Epithelial cell of esophagus (primary cell): ENCODE measurements around the gene ZEB2.

Experiments used
- DNase-seq: peaks from one replicate; pipeline ENCODE4 v3.0.0; 2010; ENCODE audit warnings: low read depth
- H3K4me3 ChIP-seq: 2 replicates; pipeline ENCODE4 v1.5.1; 2011; ENCODE audit warnings: mild to moderate bottlenecking, low read length, control low read depth
- TF ChIP-seq, protein P1 (sequence below): IDR thresholded peaks from 2 replicates; pipeline ENCODE4 v1.5.1; 2011; ENCODE audit warnings: low read depth, mild to moderate bottlenecking, low read length, control low read depth, inconsistent platforms; ENCODE audit not compliant: insufficient read depth; ENCODE audit errors: missing control alignments

The ZEB2 gene

GRCh38 chr2:144533221-144533620, 13.3 kb upstream of the ZEB2 start:
- TF ChIP-seq, protein P1, sequence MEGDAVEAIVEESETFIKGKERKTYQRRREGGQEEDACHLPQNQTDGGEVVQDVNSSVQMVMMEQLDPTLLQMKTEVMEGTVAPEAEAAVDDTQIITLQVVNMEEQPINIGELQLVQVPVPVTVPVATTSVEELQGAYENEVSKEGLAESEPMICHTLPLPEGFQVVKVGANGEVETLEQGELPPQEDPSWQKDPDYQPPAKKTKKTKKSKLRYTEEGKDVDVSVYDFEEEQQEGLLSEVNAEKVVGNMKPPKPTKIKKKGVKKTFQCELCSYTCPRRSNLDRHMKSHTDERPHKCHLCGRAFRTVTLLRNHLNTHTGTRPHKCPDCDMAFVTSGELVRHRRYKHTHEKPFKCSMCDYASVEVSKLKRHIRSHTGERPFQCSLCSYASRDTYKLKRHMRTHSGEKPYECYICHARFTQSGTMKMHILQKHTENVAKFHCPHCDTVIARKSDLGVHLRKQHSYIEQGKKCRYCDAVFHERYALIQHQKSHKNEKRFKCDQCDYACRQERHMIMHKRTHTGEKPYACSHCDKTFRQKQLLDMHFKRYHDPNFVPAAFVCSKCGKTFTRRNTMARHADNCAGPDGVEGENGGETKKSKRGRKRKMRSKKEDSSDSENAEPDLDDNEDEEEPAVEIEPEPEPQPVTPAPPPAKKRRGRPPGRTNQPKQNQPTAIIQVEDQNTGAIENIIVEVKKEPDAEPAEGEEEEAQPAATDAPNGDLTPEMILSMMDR = no peak
- DNase-seq = no peak
- no peak overlapping the region for H3K4me3 ChIP-seq

- TF ChIP-seq, protein P1 = no peak
- no peak overlapping the region for H3K4me3 ChIP-seq
- DNase-seq = no peak
Observed at GRCh38 chr2:144530596-144530995, 10.7 kb upstream of the ZEB2 start.

DNA sequence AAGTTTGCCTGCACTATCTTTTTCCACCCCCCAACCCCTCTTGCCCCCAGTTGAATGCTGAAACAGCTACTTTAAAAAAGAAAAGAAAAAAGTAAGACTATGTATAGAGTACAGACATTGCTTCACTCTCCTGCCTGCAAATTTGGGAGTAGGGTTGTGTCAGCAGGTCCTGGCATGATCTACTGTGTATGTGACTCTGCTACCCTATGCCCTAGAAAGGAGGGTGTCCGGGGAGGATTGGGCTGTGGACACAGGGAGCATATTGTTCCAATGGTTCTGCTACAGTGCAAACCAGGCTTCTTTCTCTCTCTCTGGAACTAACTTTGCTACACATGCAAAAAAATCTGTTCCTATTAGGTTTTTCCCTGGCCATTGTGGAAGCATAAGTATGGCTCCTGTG, 9.9 kb upstream of the ZEB2 start:
- DNase-seq = peak; percentile 8
- TF ChIP-seq, protein P1 = no peak
- no peak overlapping the region for H3K4me3 ChIP-seq

DNA sequence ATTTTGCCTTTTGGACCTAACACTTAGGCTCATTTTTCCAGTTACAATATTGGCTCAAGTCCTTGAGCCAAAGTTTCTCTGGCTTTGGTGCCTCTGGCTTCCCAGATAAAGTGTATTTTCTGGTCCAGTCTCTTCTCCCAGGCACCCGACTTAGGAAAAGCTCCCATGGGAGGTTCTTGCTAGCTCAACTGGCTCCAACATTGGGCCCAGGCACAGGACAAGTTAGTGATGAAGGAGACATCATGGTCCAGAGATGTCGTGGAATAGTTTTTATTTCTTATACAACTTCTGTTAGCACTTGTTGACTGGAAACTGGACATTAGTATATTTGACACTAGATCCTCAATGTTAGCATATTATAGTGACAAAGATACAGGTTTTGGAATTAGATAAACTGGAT, 8.2 kb upstream of the ZEB2 start:
- no peak overlapping the region for H3K4me3 ChIP-seq
- TF ChIP-seq, protein P1 = no peak
- DNase-seq = no peak

GRCh38 chr2:144526831-144527230, 6.9 kb upstream of the ZEB2 start:
- H3K4me3 ChIP-seq = no peak overlapping the region
- TF ChIP-seq, protein P1 = no peak
- DNase-seq = no peak

DNA sequence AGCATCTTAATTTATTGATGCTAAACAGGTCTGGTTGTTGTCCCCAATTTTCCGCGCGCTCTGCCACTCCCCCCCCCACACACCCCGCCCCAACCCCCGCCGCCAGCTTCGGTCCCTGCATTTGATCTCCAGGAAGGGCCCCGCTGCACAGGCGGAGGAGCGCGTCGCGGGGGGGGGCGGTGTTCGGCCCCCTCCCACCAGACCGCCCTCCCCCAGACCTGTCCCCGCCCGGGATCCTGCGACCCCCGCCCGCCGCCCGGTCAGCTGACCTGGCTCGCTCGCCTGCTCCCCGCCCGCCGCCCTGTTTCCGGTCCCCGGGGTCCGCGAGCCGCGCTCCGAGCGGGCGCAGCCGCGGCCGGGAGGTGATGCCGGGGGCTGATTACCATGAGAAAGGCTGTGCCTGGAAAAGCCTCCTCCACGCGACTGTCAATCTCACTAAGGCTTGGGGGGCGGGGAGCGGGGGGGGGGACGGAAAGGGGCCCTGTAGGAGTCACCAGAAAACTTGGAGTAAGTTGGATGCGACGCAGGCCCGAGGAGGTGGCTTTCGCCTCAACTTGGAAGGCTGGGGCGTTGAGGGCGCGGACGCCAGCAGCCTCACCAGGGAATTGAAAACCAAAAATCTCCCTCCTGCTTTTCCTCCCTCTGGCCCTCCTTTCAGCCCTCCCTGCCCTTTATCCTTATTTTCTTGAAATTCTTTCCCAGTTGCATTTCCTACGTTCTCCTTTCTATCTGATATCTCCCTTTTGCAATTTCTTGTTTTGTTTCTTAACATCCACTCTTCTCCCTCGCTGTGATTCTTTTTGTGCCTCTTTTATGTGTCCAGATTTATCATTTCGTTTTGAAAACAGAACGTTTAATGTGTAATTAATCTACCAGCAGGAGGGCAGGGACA, 4.4 kb upstream of the ZEB2 start:
- TF ChIP-seq, protein P1 = no peak
- H3K4me3 ChIP-seq = no peak overlapping the region
- no peak for DNase-seq

DNA sequence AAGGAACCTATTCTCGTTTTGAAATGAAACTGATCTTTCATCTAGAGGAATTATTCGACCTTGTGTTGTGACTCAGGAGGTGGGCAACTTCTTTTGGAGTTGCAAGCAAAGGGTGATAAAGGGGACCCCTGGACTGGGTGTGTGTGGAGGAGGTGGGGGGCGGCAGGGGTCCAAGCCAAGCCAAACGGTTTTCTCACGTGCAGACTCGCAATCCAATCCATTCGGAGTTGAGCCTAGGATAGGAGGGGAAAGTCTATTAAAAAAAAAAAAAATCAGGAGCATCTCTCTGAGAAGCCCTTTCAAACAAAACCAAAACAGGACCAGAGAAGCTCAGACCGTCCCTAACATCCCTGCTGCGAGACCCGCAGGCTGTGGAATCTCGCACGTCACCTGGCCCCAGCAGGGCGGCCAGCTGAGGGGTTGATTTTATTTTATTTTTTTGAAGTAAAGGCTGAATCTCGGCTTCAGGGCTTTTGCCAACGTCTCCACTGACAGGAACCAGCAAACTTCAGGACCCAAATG, 3.7 kb upstream of the ZEB2 start:
- no peak overlapping the region for H3K4me3 ChIP-seq
- TF ChIP-seq, protein P1 = no peak
- DNase-seq = no peak
